Progenitor cell of endocrine pancreas (in vitro differentiated cells): Measurements from ENCODE around the gene CSHL1. TPM values are rescaled to one million over a fixed set of nuclear protein-coding genes. Genes with fewer than 3 reads are reported as not detected.

Experiments
- DNase-seq: peaks from one replicate; pipeline ENCODE4 v3.0.0; 2021; ENCODE audit warnings: low spot score; ENCODE audit not compliant: unreplicated experiment
- H3K27ac Mint-ChIP-seq: 2 replicates; pipeline ENCODE4 v1.8.0; 2021; ENCODE audit warnings: mild to moderate bottlenecking, moderate library complexity, mixed read lengths
- H3K27me3 Mint-ChIP-seq: 2 replicates; pipeline ENCODE4 v1.8.0; 2021; ENCODE audit warnings: mixed read lengths
- H3K36me3 Mint-ChIP-seq: 2 replicates; pipeline ENCODE4 v1.8.0; 2022; ENCODE audit warnings: mixed read lengths; ENCODE audit not compliant: insufficient read depth
- H3K4me1 Mint-ChIP-seq: 2 replicates; pipeline ENCODE4 v1.8.0; 2021; ENCODE audit warnings: low read depth, mixed read lengths
- H3K4me3 Mint-ChIP-seq: 2 replicates; pipeline ENCODE4 v1.8.0; 2021; ENCODE audit warnings: low read depth, mild to moderate bottlenecking, moderate library complexity, mixed read lengths
- H3K9me3 Mint-ChIP-seq: 2 replicates; pipeline ENCODE4 v1.8.0; 2021; ENCODE audit warnings: low read depth, mixed read lengths
- CTCF ChIP-seq: fragments of 200-600 bp; sonication (generic); IDR thresholded peaks from one replicate; pipeline ENCODE4 v1.5.0; 2021; ENCODE audit warnings: antibody characterized with exemption, mild to moderate bottlenecking; ENCODE audit not compliant: unreplicated experiment
- total RNA-seq: library from RNA; stranded (reverse); gene quantifications from 2 replicates; pipeline ENCODE4 v1.2.1, GENCODE V29; 2021

The CSHL1 gene
- total RNA-seq, 1 donor from 2014 or later, result not detected

DNA sequence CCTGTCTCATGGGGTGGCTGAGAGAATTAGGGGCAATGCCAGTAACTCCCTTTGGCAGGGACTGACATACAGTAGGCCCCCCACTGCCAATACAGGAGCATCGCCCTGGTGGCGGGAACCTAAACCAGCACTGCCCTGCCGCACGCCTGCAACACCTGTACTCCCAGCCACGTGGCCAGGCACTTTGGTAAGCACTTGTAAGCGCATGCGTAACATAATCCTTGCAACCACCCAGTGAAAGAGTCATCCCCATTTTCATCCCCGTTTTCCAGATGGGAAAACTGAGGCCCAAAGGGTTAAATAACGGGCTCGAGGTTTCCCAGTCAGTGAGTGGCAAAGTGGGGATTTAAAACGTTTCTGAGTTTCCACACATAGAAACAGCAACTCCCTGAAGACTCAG is 44.2 kb upstream of the CSHL1 start:
- TF ChIP-seq CTCF, result no peak
- Mint-ChIP-seq H3K36me3 (no peaks in the 10 kb centered on the region), H3K27me3 (peaks cover 27% of the 10 kb centered on the region), H3K4me3 (no peak overlapping the region), H3K9me3 (no peaks in the 10 kb centered on the region), H3K27ac (no peak overlapping the region), H3K4me1 (no peaks in the 10 kb centered on the region)
- DNase-seq, result no peak

- TF ChIP-seq CTCF, result no peak
- no peaks in the 10 kb centered on the region for H3K4me1 Mint-ChIP-seq
- H3K4me3 Mint-ChIP-seq, result no peak overlapping the region
- no peak overlapping the region for H3K27ac Mint-ChIP-seq
- DNase-seq, result no peak
- no peaks in the 10 kb centered on the region for H3K9me3 Mint-ChIP-seq
- H3K36me3 Mint-ChIP-seq, result no peaks in the 10 kb centered on the region
- peaks cover 22% of the 10 kb centered on the region for H3K27me3 Mint-ChIP-seq
These were observed 43.5 kb upstream of the CSHL1 start for GRCh38 chr17:63954402-63955063.

- Mint-ChIP-seq H3K9me3 (no peaks in the 10 kb centered on the region), H3K27me3 (peaks cover 16% of the 10 kb centered on the region)
These were observed 40.2 kb upstream of the CSHL1 start for GRCh38 chr17:63950940-63951907.

GRCh38 chr17:63949576-63950250 is 38.7 kb upstream of the CSHL1 start:
- H3K36me3 Mint-ChIP-seq, result no peaks in the 10 kb centered on the region
- no peak for TF ChIP-seq CTCF
- no peaks in the 10 kb centered on the region for H3K9me3 Mint-ChIP-seq
- no peak overlapping the region for H3K27ac Mint-ChIP-seq
- H3K4me1 Mint-ChIP-seq, result no peaks in the 10 kb centered on the region
- H3K4me3 Mint-ChIP-seq, result no peak overlapping the region
- DNase-seq, result no peak
- peaks cover 13% of the 10 kb centered on the region for H3K27me3 Mint-ChIP-seq

More at GRCh38 chr17:63950940-63951907, 40.2 kb upstream of the CSHL1 start:
- peak; percentile 58 for DNase-seq
- H3K36me3 Mint-ChIP-seq, result no peaks in the 10 kb centered on the region
- H3K27ac Mint-ChIP-seq, result peak overlapping the region; percentile 53
- TF ChIP-seq CTCF, result peak; percentile 72
- H3K4me3 Mint-ChIP-seq, result no peak overlapping the region
- no peaks in the 10 kb centered on the region for H3K4me1 Mint-ChIP-seq

DNA sequence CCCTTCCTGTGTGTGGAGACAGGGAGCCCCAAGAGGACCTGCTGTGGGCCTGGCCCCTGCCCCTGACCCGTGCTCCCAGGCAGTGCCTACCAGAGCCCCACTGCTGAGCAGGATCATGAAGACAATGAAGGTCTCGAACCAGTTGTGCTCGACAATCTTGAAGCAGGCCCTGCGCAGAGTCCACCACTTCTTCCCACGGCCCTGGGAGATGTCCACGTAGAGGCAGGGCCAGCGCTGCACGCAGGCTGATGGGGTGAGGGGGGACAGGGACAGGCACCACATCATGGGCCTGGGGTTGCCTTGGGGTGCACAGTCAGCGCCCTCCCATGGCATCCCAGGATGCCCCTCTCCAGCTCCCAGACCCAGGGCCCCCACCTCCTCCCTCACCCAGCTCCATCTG is 37.5 kb upstream of the CSHL1 start:
- H3K4me1 Mint-ChIP-seq, result no peaks in the 10 kb centered on the region
- no peak overlapping the region for H3K4me3 Mint-ChIP-seq
- no peak for TF ChIP-seq CTCF
- no peak for DNase-seq
- no peaks in the 10 kb centered on the region for H3K9me3 Mint-ChIP-seq
- H3K36me3 Mint-ChIP-seq, result no peaks in the 10 kb centered on the region
- H3K27ac Mint-ChIP-seq, result no peak overlapping the region
- H3K27me3 Mint-ChIP-seq, result peaks cover 9% of the 10 kb centered on the region
